Endodermal cell (in vitro differentiated cells): ENCODE results near the gene SYT13. TPM values are rescaled to one million over a fixed set of nuclear protein-coding genes. Genes with fewer than 3 reads are reported as not detected.
A peak's percentile ranks its signal among the peaks of the same experiment; 100 is the strongest.

Source experiments
- DNase-seq: peaks from one replicate; pipeline ENCODE4 v3.0.0-alpha.2; 2017
- H3K27ac ChIP-seq: 2 replicates; pipeline ENCODE4 v1.5.1; 2013; ENCODE audit warnings: mild to moderate bottlenecking, low read depth, low read length, moderate library complexity
- H3K27me3 ChIP-seq: 2 replicates; pipeline ENCODE4 v1.6.1; 2013; ENCODE audit warnings: mild to moderate bottlenecking, low read length, moderate library complexity; ENCODE audit not compliant: insufficient read depth, control insufficient read depth, poor library complexity, severe bottlenecking
- H3K36me3 ChIP-seq: 2 replicates; pipeline ENCODE4 v1.7.0; 2013; ENCODE audit warnings: mild to moderate bottlenecking, low read length, moderate library complexity; ENCODE audit not compliant: control insufficient read depth, insufficient read depth
- H3K4me1 ChIP-seq: one replicate; pipeline ENCODE4 v1.7.0; 2013; ENCODE audit warnings: low read length; ENCODE audit not compliant: control insufficient read depth, insufficient read depth
- H3K4me3 ChIP-seq: 2 replicates; pipeline ENCODE4 v1.5.1; 2013; ENCODE audit warnings: mild to moderate bottlenecking, low read length, moderate library complexity
- H3K9ac ChIP-seq: 2 replicates; pipeline ENCODE4 v1.6.1; 2013; ENCODE audit warnings: mild to moderate bottlenecking, low read length, moderate library complexity; ENCODE audit not compliant: poor library complexity, severe bottlenecking; ENCODE audit errors: extremely low read depth
- H3K9me3 ChIP-seq: 2 replicates; pipeline ENCODE4 v1.6.1; 2013; ENCODE audit warnings: mild to moderate bottlenecking, low read length, moderate library complexity; ENCODE audit not compliant: control insufficient read depth
- H3K27ac Mint-ChIP-seq: 2 replicates; pipeline ENCODE4 v1.8.0; 2020; ENCODE audit warnings: mixed read lengths
- H3K27me3 Mint-ChIP-seq: 2 replicates; pipeline ENCODE4 v1.8.0; 2021; ENCODE audit warnings: mild to moderate bottlenecking, mixed read lengths; ENCODE audit not compliant: insufficient read depth
- H3K36me3 Mint-ChIP-seq: 2 replicates; pipeline ENCODE4 v1.8.0; 2020; ENCODE audit warnings: low read depth, mixed read lengths
- H3K4me1 Mint-ChIP-seq: 2 replicates; pipeline ENCODE4 v1.8.0; 2020; ENCODE audit warnings: mixed read lengths
- H3K4me3 Mint-ChIP-seq: 2 replicates; pipeline ENCODE4 v1.8.0; 2020; ENCODE audit warnings: mild to moderate bottlenecking, moderate library complexity, mixed read lengths
- H3K9me3 Mint-ChIP-seq: 2 replicates; pipeline ENCODE4 v1.8.0; 2020; ENCODE audit warnings: mild to moderate bottlenecking, mixed read lengths
- CTCF ChIP-seq: fragments of 200-600 bp; sonication (generic); conservative IDR thresholded peaks from 2 replicates; pipeline ENCODE4 v1.5.0; 2021; ENCODE audit warnings: antibody characterized with exemption, mild to moderate bottlenecking
- WGBS, 2 experiments: methylation state at CpG; one replicate each; pipeline versions ENCODE4 v1.1.5 to v1.1.7; 2013; ENCODE audit warnings: missing lambda C conversion rate in 2 of 2, mixed read lengths in 1 of 2; ENCODE audit not compliant: insufficient coverage in 1 of 2, insufficient read length in 1 of 2; 5-methylcytosine and 5-hydroxymethylcytosine counted together
- total RNA-seq, 2 donors: library from RNA; stranded (reverse); fragmentation: NEBNext Ultra II Directional in 1 of 2; extraction: Animal tissue kit (Norgen Biotek cat#: 25700) in 1 of 2; gene quantifications; 2 replicates in 1 of 2; 3 replicates in 1 of 2; pipeline ENCODE4 v1.2.1, GENCODE V29; 2021

The SYT13 gene
- total RNA-seq, 2 donors from 2014 or later = 3.2 to 9.3 TPM

GRCh38 chr11:45233804-45234170, 52.4 kb downstream of the SYT13 start:
- H3K9me3 Mint-ChIP-seq = no peaks in the 10 kb centered on the region

GRCh38 chr11:45233121-45233803, 52.9 kb downstream of the SYT13 start:
- peak; percentile 88 for TF ChIP-seq CTCF
- Mint-ChIP-seq H3K27me3 (peaks cover 14% of the 10 kb centered on the region), H3K4me3 (no peak overlapping the region), H3K27ac (no peak overlapping the region), H3K4me1 (peaks cover 6% of the 10 kb centered on the region), H3K9me3 (no peaks in the 10 kb centered on the region), H3K36me3 (peaks cover 4% of the 10 kb centered on the region)
- Histone ChIP-seq H3K4me1 (no peaks in the 10 kb centered on the region), H3K4me3 (no peak overlapping the region), H3K36me3 (no peaks in the 10 kb centered on the region), H3K27me3 (peaks cover 18% of the 10 kb centered on the region), H3K27ac (no peak overlapping the region), H3K9ac (no peak overlapping the region), H3K9me3 (no peaks in the 10 kb centered on the region)
- WGBS, 2 experiments = 66 to 81% methylated on average over 6 to 16 of the region's 17 CpGs
- peak; percentile 96 for DNase-seq

More at GRCh38 chr11:45233804-45234170, 52.4 kb downstream of the SYT13 start:
- Mint-ChIP-seq H3K4me3 (no peak overlapping the region), H3K27ac (no peak overlapping the region), H3K36me3 (no peaks in the 10 kb centered on the region), H3K27me3 (peaks cover 18% of the 10 kb centered on the region), H3K4me1 (peaks cover 6% of the 10 kb centered on the region)
- peak; percentile 8 for TF ChIP-seq CTCF
- Histone ChIP-seq H3K27me3 (peaks cover 18% of the 10 kb centered on the region), H3K4me3 (no peak overlapping the region), H3K9me3 (no peaks in the 10 kb centered on the region), H3K9ac (no peak overlapping the region), H3K36me3 (no peaks in the 10 kb centered on the region), H3K4me1 (no peaks in the 10 kb centered on the region), H3K27ac (no peak overlapping the region)
- DNase-seq = no peak
- 90 to 98% methylated on average over 7 to 14 of the region's 14 CpGs for WGBS, 2 experiments

GRCh38 chr11:45232341-45233080, 53.6 kb downstream of the SYT13 start:
- peaks cover 6% of the 10 kb centered on the region for H3K4me1 Mint-ChIP-seq
- peak; percentile 57 for DNase-seq
- Histone ChIP-seq H3K4me3 (no peak overlapping the region), H3K27me3 (peaks cover 11% of the 10 kb centered on the region), H3K4me1 (no peaks in the 10 kb centered on the region), H3K9me3 (no peaks in the 10 kb centered on the region), H3K36me3 (no peaks in the 10 kb centered on the region), H3K9ac (no peak overlapping the region), H3K27ac (no peak overlapping the region)
- TF ChIP-seq CTCF = no peak
- no peak overlapping the region for H3K4me3 Mint-ChIP-seq
- peaks cover 11% of the 10 kb centered on the region for H3K27me3 Mint-ChIP-seq
- no peak overlapping the region for H3K27ac Mint-ChIP-seq
- no peaks in the 10 kb centered on the region for H3K9me3 Mint-ChIP-seq
- peaks cover 8% of the 10 kb centered on the region for H3K36me3 Mint-ChIP-seq
- 87% methylated on average over 3 of the region's 5 CpGs; no CpG with 5 or more reads in 1 of the 2 experiments for WGBS, 2 experiments
